Vagina (tissue), 2 donors: ENCODE data around the gene KCNJ1.

Experiments used
- CTCF ChIP-seq, 3 experiments: fragments of 450-650 bp in 2 of 3; fragments of 200-600 bp in 1 of 3; sonication (generic) in 1 of 3; IDR thresholded peaks; one replicate each; pipeline ENCODE4 v1.5.1; 2017 to 2019; ENCODE audit warnings: antibody characterized with exemption in 3 of 3, mild to moderate bottlenecking in 2 of 3, moderate library complexity in 2 of 3
- POLR2AphosphoS5 ChIP-seq, 2 donors: sonication (generic); formaldehyde crosslinking; IDR thresholded peaks; one replicate each; pipeline ENCODE4 v1.9.0; 2017; ENCODE audit warnings: antibody characterized with exemption in 2 of 2, mild to moderate bottlenecking in 2 of 2, low read depth in 1 of 2; ENCODE audit not compliant: insufficient read depth in 1 of 2

GRCh38 chr11:128857341-128857740 lies 9.8 kb downstream of the KCNJ1 start:
- no peak for TF ChIP-seq CTCF (IDR thresholded peaks at IDR 0.05)
- TF ChIP-seq POLR2AphosphoS5 (IDR thresholded peaks at IDR 0.05; ENCODE audit: insufficient read depth in 1 of 2, low read depth in 1 of 2): no peak
